MG63 (cell line): ENCODE measurements around the gene CFAP77. TPM values are rescaled to one million over a fixed set of nuclear protein-coding genes. Genes with fewer than 3 reads are reported as not detected.
A peak's percentile ranks its signal among the peaks of the same experiment; 100 is the strongest.

Experiments used
- DNase-seq: peaks from one replicate; pipeline ENCODE4 v3.0.0-alpha.2; 2020
- H3K27me3 ChIP-seq: fragments of 250-450 bp; sonication (Bioruptor Pico); 2 replicates; pipeline ENCODE4 v1.5.1; 2020; ENCODE audit warnings: mild to moderate bottlenecking, moderate library complexity
- H3K36me3 ChIP-seq: fragments of 250-450 bp; sonication (Bioruptor Pico); 2 replicates; pipeline ENCODE4 v1.5.1; 2020; ENCODE audit warnings: mild to moderate bottlenecking, moderate library complexity
- H3K4me3 ChIP-seq: fragments of 250-450 bp; sonication (Bioruptor Pico); 2 replicates; pipeline ENCODE4 v1.5.1; 2020; ENCODE audit warnings: mild to moderate bottlenecking, moderate library complexity
- H3K9me3 ChIP-seq: fragments of 250-450 bp; sonication (Bioruptor Pico); 2 replicates; pipeline ENCODE4 v1.5.1; 2020; ENCODE audit warnings: mild to moderate bottlenecking, moderate library complexity
- total RNA-seq: library from RNA; depleted of rRNA; stranded (reverse); fragments of >200 nt; shearing (Covaris generic); gene quantifications from 2 replicates; pipeline ENCODE4 v1.2.3, GENCODE V29; 2014; ENCODE audit warnings: low replicate concordance

The CFAP77 gene
- total RNA-seq, 1 experiment from 2014 or later = not detected

DNA sequence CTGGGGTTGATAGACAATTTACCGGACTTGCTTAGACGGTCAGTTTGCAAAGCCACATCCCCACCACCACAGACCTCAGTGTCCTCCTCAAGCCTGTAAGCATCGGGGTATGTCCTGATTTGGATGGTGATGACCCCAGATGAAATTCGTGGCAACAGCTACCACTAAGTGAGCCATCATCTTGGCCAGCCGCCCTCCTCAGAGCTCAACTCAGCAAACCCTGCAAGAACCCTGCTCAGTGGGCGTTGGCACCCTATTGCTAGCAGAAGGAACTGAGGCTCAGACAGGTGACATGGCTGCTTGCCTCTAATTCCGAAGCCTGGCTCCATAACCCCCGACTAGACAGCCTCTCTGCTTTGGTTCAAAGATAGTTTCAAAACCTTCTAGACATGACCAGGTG lies 131.0 kb downstream of the CFAP77 start:
- DNase-seq = no peak
- Histone ChIP-seq H3K9me3 (no peaks in the 10 kb centered on the region), H3K36me3 (no peaks in the 10 kb centered on the region), H3K4me3 (no peak overlapping the region), H3K27me3 (no peaks in the 10 kb centered on the region)

DNA sequence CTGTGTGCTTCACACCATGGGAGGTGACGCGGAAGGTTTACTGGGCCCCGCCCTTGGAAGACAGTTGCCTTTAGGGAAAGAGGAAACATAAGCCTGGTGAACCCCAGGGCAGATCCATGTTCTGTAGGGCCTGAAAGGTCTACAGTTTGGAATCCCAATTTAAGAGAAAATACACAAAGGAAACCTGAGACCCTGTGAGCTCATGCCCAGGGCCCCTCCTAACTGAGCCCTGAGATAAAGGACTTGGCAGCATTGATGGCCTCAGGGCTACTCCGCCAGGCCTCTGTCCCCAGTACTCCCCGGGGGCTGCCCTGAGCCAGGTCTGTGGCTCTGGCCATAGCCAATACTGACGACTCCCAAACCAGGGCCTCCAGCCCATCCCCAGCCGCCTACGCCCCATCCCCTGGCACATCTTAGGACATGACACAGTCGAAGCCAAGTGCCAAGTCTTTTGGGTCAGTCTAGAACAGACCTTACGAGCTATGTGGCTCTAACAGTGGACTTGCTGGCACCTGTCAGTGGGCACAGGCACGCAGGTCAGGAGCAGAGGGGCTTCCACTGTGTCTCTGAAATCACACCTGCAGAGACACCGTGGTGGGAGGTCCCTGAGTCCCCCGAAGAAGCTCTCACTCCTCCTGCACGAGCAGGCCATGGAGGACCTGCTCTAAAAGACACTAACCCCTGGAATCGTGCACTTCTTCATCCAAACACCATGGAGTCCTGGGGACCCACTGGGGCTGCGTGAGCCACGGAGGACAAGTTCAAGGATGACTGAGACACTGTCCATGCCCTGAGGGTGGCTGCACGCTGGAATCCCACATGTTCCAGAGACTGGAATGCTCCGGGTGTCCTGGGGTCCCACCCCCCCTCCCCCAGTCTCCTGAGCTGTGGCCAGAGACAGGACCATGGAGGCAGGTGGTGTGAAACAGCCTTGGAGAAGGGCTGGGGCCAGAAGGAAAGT lies 132.1 kb downstream of the CFAP77 start:
- no peak for DNase-seq
- Histone ChIP-seq H3K9me3 (no peaks in the 10 kb centered on the region), H3K4me3 (no peak overlapping the region), H3K36me3 (no peaks in the 10 kb centered on the region), H3K27me3 (no peaks in the 10 kb centered on the region)

DNA sequence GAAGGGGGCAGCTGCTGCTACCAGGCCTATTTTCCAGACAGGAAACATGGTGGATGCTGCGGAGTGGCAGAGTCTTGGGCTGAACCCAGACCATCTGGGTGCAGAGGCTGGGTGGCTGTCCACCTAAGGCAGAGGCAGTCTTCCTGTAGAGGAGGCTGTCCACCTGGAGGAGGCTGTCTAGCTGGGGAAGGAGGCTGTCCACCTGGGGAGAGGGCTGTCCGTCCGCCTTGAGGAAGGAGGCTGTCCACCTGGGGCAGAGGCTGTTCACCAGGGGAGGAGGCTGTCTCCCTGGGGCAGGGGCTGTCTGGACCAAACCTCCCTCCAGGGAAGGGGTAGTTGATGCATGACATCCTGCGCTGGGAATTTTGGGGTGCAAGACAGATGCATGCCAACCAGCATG lies 133.2 kb downstream of the CFAP77 start:
- Histone ChIP-seq H3K27me3 (no peaks in the 10 kb centered on the region), H3K9me3 (no peaks in the 10 kb centered on the region), H3K36me3 (no peaks in the 10 kb centered on the region), H3K4me3 (no peak overlapping the region)
- DNase-seq = no peak

DNA sequence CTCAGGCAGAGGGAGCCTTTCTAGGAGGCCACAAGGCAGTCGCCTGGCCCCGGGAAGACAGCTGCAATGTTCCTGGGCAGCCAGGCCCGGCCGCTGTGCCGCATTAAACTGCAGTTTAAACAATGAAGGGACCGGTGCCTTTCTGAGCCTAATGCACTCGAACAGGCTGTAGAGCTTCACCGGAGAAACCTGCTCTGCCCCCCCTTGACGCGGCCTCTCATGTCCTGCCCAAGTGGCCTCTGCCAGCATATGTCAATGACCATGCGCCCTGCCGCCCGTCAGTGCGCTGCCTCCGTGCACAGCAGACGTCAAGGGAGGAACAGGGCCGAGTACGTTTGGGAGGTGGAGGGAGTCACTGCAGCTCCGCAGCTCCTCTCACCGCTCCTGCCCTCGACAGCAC lies 133.9 kb downstream of the CFAP77 start:
- DNase-seq = no peak
- no peaks in the 10 kb centered on the region for H3K27me3 ChIP-seq
- H3K36me3 ChIP-seq = no peaks in the 10 kb centered on the region
- no peaks in the 10 kb centered on the region for H3K9me3 ChIP-seq
- H3K4me3 ChIP-seq = no peak overlapping the region

DNA sequence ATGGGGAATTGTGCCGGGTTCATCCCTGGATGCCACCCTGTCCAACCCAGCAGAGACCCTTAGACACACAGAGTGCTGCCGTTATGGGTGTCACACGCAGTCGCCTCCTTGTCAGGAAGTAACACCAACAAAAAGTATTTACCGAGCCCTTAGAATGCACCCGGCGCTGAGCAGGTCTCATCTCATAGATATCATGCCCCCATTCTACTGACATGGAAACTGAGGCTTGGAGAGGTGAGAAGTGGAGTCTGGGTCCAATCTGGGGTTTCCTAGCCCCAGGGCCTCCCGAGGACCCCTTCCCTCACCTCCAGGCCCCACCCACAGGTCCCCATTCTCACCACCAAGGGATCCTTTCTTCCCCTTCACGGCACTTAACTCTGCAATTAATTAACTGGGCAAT lies 135.6 kb downstream of the CFAP77 start:
- H3K27me3 ChIP-seq = no peaks in the 10 kb centered on the region
- no peak overlapping the region for H3K4me3 ChIP-seq
- H3K36me3 ChIP-seq = no peaks in the 10 kb centered on the region
- H3K9me3 ChIP-seq = no peaks in the 10 kb centered on the region
- no peak for DNase-seq

DNA sequence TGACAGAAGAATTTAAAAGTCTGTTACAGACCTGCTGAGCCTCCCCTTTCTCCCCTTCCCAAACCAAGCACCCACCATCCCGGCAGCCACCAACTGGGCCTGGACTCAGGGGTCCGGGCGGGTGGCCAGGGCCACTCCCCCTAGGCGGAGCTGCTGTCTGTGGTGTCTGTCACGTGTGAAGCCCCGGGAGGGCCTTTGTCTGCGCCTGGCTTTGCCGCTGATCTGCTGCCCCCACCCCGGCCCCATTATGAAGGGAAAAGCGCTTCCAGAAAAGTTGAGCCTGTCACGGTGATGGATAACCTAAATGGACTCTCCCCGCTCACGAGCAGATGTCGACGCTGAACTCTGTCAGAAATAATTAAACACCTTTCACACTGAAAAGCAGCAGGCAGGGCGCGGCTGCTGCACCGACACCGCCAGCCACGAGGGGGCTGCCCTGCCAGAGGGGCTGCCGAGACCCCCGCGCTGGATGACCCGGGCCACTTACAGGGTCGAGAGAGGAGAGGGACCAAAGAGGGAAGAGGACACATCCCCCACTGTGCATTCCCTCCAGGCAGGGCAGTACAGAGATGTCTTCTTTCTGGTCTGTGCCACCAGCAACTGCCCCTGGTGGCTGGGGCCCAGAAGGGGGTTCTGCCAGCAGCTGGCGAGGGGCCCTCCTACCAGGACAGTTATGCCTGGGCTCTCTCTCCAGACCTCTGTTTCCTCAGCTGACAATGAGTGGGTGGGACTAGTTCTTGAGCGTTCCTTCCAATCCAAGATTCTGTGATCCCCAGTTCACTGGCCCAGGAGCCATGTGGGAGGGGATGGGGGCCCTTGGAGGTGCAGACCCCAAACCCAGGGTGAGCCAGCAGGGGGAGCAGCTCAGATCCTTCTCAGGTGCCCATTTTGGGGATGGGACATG lies 136.4 kb downstream of the CFAP77 start:
- Histone ChIP-seq H3K4me3 (no peak overlapping the region), H3K27me3 (no peaks in the 10 kb centered on the region), H3K36me3 (no peaks in the 10 kb centered on the region), H3K9me3 (no peaks in the 10 kb centered on the region)
- peak; percentile 33 for DNase-seq

DNA sequence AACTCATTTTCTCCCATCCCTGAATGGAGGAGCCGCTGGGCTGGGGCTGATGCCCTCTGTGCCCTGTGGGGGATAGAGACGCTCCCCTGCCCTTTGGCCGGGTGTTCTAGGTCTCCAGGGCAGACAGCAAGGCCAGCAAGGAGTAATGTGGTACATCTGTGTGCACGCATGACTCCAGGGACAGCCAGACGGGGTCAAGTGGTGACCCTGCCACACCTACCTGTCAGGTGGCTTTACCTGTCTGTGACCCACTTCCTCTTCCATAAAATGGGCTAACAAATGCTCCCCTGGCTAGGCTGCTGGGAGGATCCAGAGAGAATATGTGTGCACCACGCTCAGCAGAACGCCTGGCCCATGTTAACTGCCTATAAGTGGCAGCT lies 137.0 kb downstream of the CFAP77 start:
- no peak for DNase-seq
- Histone ChIP-seq H3K36me3 (no peaks in the 10 kb centered on the region), H3K9me3 (no peaks in the 10 kb centered on the region), H3K27me3 (no peaks in the 10 kb centered on the region), H3K4me3 (no peak overlapping the region)

DNA sequence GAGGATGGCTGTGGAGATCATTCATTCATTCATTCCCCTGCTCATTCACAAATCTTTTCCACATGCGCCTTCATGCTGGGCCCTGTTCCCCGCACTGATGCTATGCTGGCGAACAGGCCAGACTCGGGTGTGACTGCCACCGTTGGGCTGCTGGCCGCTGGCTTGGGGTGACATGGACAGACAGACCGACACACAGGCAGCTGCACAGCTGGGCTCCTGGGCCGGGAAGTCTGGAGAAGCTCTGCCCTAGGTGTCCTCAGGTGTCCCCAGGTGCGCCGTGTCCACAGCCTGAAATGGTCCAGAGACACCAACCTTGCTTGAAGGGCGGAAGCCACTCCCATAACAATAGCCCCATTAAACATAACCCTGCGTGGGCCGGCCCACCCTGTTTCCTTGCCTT lies 137.4 kb downstream of the CFAP77 start:
- H3K9me3 ChIP-seq = no peaks in the 10 kb centered on the region
- no peaks in the 10 kb centered on the region for H3K27me3 ChIP-seq
- no peaks in the 10 kb centered on the region for H3K36me3 ChIP-seq
- DNase-seq = no peak
- no peak overlapping the region for H3K4me3 ChIP-seq

DNA sequence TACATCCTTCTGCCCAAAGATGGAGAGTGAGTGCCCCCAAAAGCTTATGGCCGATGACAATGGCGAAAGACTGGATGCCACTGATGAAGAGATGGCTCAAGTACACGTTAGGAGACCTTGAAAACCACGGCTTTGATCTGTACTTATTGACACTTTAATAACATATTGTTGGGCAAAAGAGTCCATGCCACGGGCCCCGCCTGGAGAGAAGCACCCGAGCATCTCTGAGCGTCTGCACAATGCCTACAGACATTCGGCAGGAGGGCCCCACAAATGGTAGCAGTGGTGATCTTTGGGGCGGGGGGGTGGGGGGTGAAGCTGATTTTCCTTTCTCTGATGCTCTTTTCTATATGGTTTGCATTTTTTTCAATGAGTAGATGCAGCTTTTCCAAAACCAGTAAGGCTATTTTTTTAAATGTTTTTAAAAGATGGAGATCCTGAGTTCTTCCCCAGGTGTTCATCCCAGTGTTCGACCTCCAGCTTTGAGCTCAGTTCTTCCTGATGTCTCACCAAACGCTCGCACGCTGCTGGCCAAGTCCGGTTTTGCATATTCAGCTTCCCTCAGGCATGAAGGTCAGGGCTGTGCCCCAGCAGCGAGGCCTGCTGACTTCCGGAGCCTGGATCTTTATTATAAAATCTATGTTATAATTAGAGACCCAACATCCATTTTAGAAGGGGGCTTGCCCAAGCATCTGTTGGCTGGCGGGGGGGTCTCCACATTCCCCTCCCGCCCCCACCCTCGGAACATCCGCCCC lies 138.1 kb downstream of the CFAP77 start:
- Histone ChIP-seq H3K9me3 (no peaks in the 10 kb centered on the region), H3K27me3 (no peaks in the 10 kb centered on the region), H3K4me3 (no peak overlapping the region), H3K36me3 (no peaks in the 10 kb centered on the region)
- DNase-seq = no peak

DNA sequence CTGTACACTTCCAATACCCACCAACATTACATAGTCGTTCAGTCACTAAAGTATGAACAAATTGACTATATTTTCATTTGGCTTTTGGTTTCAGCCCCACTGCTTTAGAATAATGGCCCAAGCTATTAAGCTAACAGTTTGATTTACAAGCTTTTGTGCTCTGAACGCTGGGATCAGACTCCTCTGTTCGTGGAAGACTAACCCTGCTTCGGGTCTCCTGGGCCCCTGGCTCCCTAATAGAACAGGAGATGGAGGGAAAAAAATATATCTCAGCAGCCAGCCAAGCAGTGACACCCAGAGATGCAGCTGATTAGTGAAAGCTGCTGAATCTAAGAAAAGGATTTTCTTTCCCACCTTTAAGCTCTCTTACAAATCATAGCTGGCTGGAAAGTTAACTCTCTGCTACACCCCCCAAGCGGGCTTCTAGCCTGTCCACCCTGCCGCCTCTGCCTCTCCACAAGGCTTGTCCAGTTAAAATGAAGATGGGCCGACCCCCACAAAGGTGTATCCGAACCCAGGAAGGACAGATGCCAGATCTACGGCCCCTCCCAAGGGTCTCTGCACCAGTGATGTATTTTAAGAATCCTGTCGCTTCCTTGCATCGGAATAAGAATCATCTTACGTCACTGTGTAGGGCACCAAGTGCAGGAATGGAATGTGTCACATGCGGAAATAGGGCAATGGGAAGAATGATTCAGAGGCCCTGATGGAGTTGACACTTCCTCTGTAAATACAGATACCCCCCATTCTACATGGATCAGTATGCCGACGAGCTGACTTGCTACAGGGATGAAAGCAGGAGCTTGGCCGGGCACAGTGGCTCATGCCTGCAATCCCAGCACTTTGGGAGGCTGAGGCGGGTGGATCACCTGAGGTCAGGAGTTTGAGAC lies 139.0 kb downstream of the CFAP77 start:
- no peak overlapping the region for H3K4me3 ChIP-seq
- DNase-seq = no peak
- H3K27me3 ChIP-seq = no peaks in the 10 kb centered on the region
- H3K36me3 ChIP-seq = no peaks in the 10 kb centered on the region
- no peaks in the 10 kb centered on the region for H3K9me3 ChIP-seq

DNA sequence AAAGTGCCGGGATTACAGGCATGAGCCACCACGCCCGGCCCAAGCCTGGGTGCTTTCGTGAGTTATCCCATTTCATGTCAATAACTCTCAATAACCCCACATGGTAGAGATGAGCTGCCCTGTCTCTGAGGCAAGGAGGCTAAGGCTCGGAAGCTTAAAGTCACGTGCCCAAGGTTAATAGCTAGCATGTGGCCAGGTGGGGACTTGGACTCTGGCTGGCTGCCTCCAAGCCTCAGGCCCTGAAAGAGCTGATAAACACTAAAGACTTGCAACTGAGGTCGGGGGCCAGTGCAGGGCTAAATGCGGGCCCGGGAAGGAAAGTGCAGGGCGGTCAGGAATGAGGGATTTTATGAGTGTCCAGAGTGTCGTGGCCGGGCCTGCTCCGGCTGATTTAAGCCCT lies 141.5 kb downstream of the CFAP77 start:
- no peaks in the 10 kb centered on the region for H3K36me3 ChIP-seq
- H3K9me3 ChIP-seq = no peaks in the 10 kb centered on the region
- no peak for DNase-seq
- no peak overlapping the region for H3K4me3 ChIP-seq
- H3K27me3 ChIP-seq = no peaks in the 10 kb centered on the region

DNA sequence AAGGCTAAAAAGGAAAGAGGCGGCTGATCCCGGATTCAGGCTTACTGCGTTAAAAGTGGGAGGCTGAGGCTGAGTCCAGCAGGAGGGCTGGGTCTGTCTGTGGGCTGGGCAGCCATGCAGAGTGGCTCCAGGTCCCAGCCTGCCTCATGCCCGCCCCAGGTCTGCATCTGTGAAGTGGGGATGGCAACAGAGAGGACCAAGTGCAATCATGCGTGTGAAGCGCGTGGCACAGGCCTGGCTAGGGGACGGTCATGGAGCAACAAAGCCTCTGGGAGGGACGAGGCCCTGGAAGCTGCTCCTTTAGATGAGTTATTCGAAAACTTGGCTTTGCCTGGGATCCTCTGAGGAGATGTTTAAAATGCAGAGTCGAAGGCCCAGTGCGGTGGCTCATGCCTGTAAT lies 142.0 kb downstream of the CFAP77 start:
- peaks cover under 1% of the 10 kb centered on the region; the same call in 1 of the 2 replicates for H3K27me3 ChIP-seq
- H3K9me3 ChIP-seq = no peaks in the 10 kb centered on the region
- no peak for DNase-seq

DNA sequence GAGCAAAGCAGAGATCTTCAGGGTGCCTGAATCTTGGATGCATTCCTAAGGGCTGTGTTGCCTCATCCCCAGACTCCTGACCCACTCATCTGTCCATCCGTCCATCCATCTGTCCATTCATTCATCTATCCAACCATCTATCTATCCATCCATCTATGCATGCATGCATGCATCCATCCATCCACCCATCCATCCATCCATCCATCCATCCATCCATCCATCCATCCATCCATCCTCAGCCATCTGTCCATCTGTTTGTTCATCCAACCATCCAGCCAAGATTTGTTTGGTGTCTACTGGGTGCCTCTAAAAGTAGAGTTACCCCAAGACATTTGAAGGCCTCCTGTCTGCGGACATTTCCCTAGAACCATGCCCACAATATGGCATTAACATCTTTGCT lies 144.7 kb downstream of the CFAP77 start:
- no peaks in the 10 kb centered on the region for H3K9me3 ChIP-seq
- DNase-seq = no peak
- H3K27me3 ChIP-seq = peaks cover 9% of the 10 kb centered on the region
- no peaks in the 10 kb centered on the region for H3K36me3 ChIP-seq
- H3K4me3 ChIP-seq = no peak overlapping the region

More for the DNA sequence above, 142.0 kb downstream of the CFAP77 start:
- H3K36me3 ChIP-seq = no peaks in the 10 kb centered on the region
- no peak overlapping the region for H3K4me3 ChIP-seq

DNA sequence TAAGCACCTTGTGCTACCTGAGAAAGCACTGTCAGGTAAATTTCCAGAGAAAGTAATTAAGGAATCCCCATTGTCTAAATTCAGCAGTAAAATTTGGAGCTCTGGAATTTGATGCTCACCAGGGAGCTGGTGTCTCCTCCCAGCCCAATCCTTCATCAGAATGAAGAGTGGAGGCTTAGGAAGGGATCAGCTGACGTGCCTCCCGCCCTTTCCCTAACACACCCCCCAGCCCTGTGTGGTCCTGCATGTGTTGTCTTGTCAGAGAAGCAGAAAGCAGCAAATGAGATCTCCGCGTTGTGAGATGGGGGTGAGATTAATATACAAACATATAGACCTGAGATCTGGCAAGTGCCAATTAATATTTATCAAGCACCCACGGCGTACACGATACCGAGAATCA lies 145.5 kb downstream of the CFAP77 start:
- Histone ChIP-seq H3K27me3 (peaks cover 17% of the 10 kb centered on the region), H3K36me3 (no peaks in the 10 kb centered on the region), H3K4me3 (no peak overlapping the region), H3K9me3 (no peaks in the 10 kb centered on the region)
- no peak for DNase-seq

DNA sequence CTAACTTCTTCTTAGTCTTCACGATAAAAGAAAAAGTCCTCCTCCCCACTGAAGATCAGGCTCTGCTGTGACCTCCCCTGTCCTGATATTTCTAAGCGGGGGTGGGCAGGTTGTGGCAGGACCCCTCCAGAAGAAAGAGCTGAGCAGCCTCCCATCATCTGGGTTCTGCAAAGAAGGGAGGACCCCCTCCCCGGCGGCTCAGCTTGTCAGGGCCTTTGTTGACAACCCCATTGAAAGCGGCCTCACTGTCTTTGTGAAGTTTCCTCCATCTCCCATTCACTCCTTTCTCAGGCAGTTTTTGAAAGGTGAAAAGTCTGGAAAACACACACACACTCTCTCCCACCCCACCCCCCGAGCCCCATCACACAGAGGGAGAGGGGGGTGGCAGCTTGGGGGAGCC lies 146.2 kb downstream of the CFAP77 start:
- Histone ChIP-seq H3K27me3 (peaks cover 23% of the 10 kb centered on the region), H3K9me3 (no peaks in the 10 kb centered on the region)
- DNase-seq = no peak

DNA sequence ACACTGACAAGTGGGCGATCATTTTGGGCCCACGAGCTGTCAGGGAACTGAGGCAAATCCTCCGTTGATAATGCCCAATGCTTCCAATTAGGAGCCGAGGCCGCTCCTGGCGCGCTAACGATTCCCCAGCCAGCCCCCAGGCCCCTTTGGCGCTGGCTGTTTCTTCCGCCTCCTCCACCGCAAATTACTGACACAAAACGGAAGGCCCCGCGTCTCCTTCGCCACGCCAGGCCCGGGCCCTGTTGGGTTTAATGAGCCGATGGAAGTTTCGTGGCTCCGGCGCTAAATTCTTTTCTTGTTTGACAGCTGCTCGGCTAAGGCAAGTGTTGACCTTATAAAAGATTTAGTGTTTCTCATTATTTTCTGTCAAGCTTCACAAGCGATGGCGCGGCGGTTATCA lies 146.7 kb downstream of the CFAP77 start:
- DNase-seq = no peak
- H3K9me3 ChIP-seq = no peaks in the 10 kb centered on the region
- H3K27me3 ChIP-seq = peaks cover 26% of the 10 kb centered on the region
- H3K4me3 ChIP-seq = no peak overlapping the region
- H3K36me3 ChIP-seq = no peaks in the 10 kb centered on the region

More for the DNA sequence above, 146.2 kb downstream of the CFAP77 start:
- Histone ChIP-seq H3K4me3 (no peak overlapping the region), H3K36me3 (no peaks in the 10 kb centered on the region)
